Effector memory CD4-positive, alpha-beta T cell (primary cell): ENCODE results near the gene SMIM1.

Experiments
- DNase-seq, 3 donors: peaks; one replicate each; pipeline ENCODE4 v3.0.0-alpha.2; 2020
- H3K27ac ChIP-seq: 2 replicates; pipeline ENCODE4 v1.7.0; 2013; ENCODE audit warnings: mild to moderate bottlenecking, low read length, moderate library complexity; ENCODE audit not compliant: insufficient read depth, poor library complexity, severe bottlenecking
- H3K27me3 ChIP-seq: replicated peaks from 2 replicates; pipeline ENCODE4 v1.7.0; 2013; ENCODE audit warnings: mild to moderate bottlenecking, low read length; ENCODE audit not compliant: insufficient read depth, control insufficient read depth, poor library complexity, severe bottlenecking
- H3K36me3 ChIP-seq: 2 replicates; pipeline ENCODE4 v1.7.0; 2013; ENCODE audit warnings: mild to moderate bottlenecking, low read length, moderate library complexity; ENCODE audit not compliant: control insufficient read depth, insufficient read depth
- H3K4me1 ChIP-seq: 2 replicates; pipeline ENCODE4 v1.7.0; 2013; ENCODE audit warnings: low read length, mild to moderate bottlenecking; ENCODE audit not compliant: control insufficient read depth, insufficient read depth, poor library complexity, severe bottlenecking
- H3K4me3 ChIP-seq: 2 replicates; pipeline ENCODE4 v1.7.0; 2013; ENCODE audit warnings: low read length, low read depth, mild to moderate bottlenecking; ENCODE audit not compliant: insufficient read depth, poor library complexity, severe bottlenecking
- H3K9me3 ChIP-seq: 2 replicates; pipeline ENCODE4 v1.7.0; 2013; ENCODE audit warnings: mild to moderate bottlenecking, low read length, moderate library complexity; ENCODE audit not compliant: control insufficient read depth

SMIM1 gene

GRCh38 chr1:3731583-3732433 lies 40.7 kb upstream of the SMIM1 start:
- peaks cover 9% of the 10 kb centered on the region for H3K36me3 ChIP-seq
- no peaks in the 10 kb centered on the region for H3K27me3 ChIP-seq
- H3K4me3 ChIP-seq: no peak overlapping the region
- no peaks in the 10 kb centered on the region for H3K9me3 ChIP-seq
- no peak for DNase-seq
- H3K27ac ChIP-seq: no peak overlapping the region
- no peaks in the 10 kb centered on the region for H3K4me1 ChIP-seq

GRCh38 chr1:3732434-3733093 lies 40.0 kb upstream of the SMIM1 start:
- no peaks in the 10 kb centered on the region for H3K9me3 ChIP-seq
- no peaks in the 10 kb centered on the region for H3K4me1 ChIP-seq
- no peak overlapping the region for H3K4me3 ChIP-seq
- no peak overlapping the region for H3K27ac ChIP-seq
- H3K36me3 ChIP-seq: peaks cover 14% of the 10 kb centered on the region
- no peak for DNase-seq
- no peaks in the 10 kb centered on the region for H3K27me3 ChIP-seq

- no peak for DNase-seq
- Histone ChIP-seq H3K4me3 (no peak overlapping the region), H3K27me3 (no peaks in the 10 kb centered on the region), H3K9me3 (no peaks in the 10 kb centered on the region), H3K36me3 (peaks cover 15% of the 10 kb centered on the region), H3K27ac (no peak overlapping the region), H3K4me1 (no peaks in the 10 kb centered on the region)
Observed at GRCh38 chr1:3733094-3733882, 39.3 kb upstream of the SMIM1 start.

GRCh38 chr1:3733883-3734589 lies 38.5 kb upstream of the SMIM1 start:
- DNase-seq: no peak
- peaks cover 22% of the 10 kb centered on the region for H3K36me3 ChIP-seq

GRCh38 chr1:3734602-3735001 lies 37.9 kb upstream of the SMIM1 start:
- H3K27ac ChIP-seq: no peak overlapping the region
- no peaks in the 10 kb centered on the region for H3K27me3 ChIP-seq
- no peak for DNase-seq
- no peak overlapping the region for H3K4me3 ChIP-seq
- no peaks in the 10 kb centered on the region for H3K4me1 ChIP-seq
- peaks cover 26% of the 10 kb centered on the region for H3K36me3 ChIP-seq
- no peaks in the 10 kb centered on the region for H3K9me3 ChIP-seq

More at GRCh38 chr1:3733883-3734589, 38.5 kb upstream of the SMIM1 start:
- no peaks in the 10 kb centered on the region for H3K27me3 ChIP-seq
- H3K27ac ChIP-seq: no peak overlapping the region
- H3K9me3 ChIP-seq: no peaks in the 10 kb centered on the region
- H3K4me3 ChIP-seq: no peak overlapping the region
- no peaks in the 10 kb centered on the region for H3K4me1 ChIP-seq

GRCh38 chr1:3735027-3735681 lies 37.4 kb upstream of the SMIM1 start:
- H3K36me3 ChIP-seq: peaks cover 26% of the 10 kb centered on the region
- no peak overlapping the region for H3K27ac ChIP-seq
- no peaks in the 10 kb centered on the region for H3K4me1 ChIP-seq
- DNase-seq: no peak
- H3K9me3 ChIP-seq: no peaks in the 10 kb centered on the region
- no peaks in the 10 kb centered on the region for H3K27me3 ChIP-seq
- no peak overlapping the region for H3K4me3 ChIP-seq

- H3K27me3 ChIP-seq: no peaks in the 10 kb centered on the region
- no peak overlapping the region for H3K4me3 ChIP-seq
- H3K27ac ChIP-seq: no peak overlapping the region
- DNase-seq: no peak
- no peaks in the 10 kb centered on the region for H3K4me1 ChIP-seq
- H3K9me3 ChIP-seq: no peaks in the 10 kb centered on the region
- peaks cover 26% of the 10 kb centered on the region for H3K36me3 ChIP-seq
Observed at GRCh38 chr1:3735688-3736087, 36.9 kb upstream of the SMIM1 start.

- Histone ChIP-seq H3K4me1 (no peaks in the 10 kb centered on the region), H3K9me3 (no peaks in the 10 kb centered on the region), H3K4me3 (no peak overlapping the region), H3K27me3 (no peaks in the 10 kb centered on the region), H3K27ac (no peak overlapping the region), H3K36me3 (peaks cover 26% of the 10 kb centered on the region)
- DNase-seq: no peak
Observed at GRCh38 chr1:3736131-3736561, 36.4 kb upstream of the SMIM1 start.

- Histone ChIP-seq H3K4me1 (no peaks in the 10 kb centered on the region), H3K27ac (no peak overlapping the region), H3K4me3 (no peak overlapping the region), H3K27me3 (no peaks in the 10 kb centered on the region), H3K9me3 (no peaks in the 10 kb centered on the region), H3K36me3 (peaks cover 26% of the 10 kb centered on the region)
- DNase-seq: no peak
Observed at GRCh38 chr1:3736708-3737107, 35.8 kb upstream of the SMIM1 start.
